ENCODE data around the gene TRPV4. TPM values are rescaled to one million over a fixed set of nuclear protein-coding genes. Genes with fewer than 3 reads are reported as not detected.

TRPV4 gene
- total and polyA plus RNA-seq, 9 of the 15 experiments (the other 6 are each of a cell fraction or from before 2014, with no cell fraction given): 0.13 TPM; not detected in 8

DNA sequence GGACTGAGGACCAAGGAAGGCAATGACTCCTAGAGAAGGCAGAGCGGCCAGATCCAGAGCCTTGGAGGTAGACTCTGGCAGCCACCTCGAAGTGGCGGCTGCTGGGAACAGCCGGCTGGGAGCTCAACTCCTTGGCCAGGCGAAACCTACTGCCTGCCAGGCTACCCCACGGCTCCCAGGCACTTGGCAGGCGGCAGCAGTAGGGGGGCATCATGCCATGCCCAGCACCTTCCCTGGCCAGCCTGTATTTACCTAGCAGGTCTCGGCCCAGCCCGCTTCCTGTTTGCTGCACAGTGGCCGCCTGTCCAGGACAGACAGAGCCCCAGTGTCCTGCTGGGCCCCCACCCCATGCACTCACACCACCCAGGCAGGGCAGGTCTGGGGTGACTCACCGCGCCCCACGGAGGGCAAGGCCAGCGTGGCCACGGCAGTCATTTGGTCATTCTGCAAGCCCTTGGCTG, 10.2 kb downstream of the TRPV4 start:
- Histone ChIP-seq H2AFZ (ENCODE audit: low read depth, low read length) (no peak overlapping the region), H3K4me1 (replicated peaks in 1 of 2; ENCODE audit: control insufficient read depth in 2 of 2, insufficient read depth in 2 of 2, low read length in 2 of 2) (peaks cover 0 to 6% of the 10 kb centered on the region in 2 experiments; a peak in 1 of 5 replicates)
- TF ChIP-seq TFAM (CRISPR knock-in tag; conservative IDR thresholded peaks at IDR 0.05) (no peak), TAF15 (IDR thresholded peaks at IDR 0.05; ENCODE audit: low read depth, low read length) (no peak), ZNF280A (IDR thresholded peaks at IDR 0.05; ENCODE audit: low read depth, partially characterized antibody) (no peak), ASH1L (IDR thresholded peaks at IDR 0.05; ENCODE audit: borderline replicate concordance, low read depth, partially characterized antibody) (no peak), CTBP1 (IDR thresholded peaks at IDR 0.05; ENCODE audit: borderline replicate concordance) (no peak), ZNF76 (CRISPR knock-in tag; IDR thresholded peaks at IDR 0.05; ENCODE audit: borderline replicate concordance) (no peak), MCM2 (IDR thresholded peaks at IDR 0.05; ENCODE audit: low read depth) (no peak), ELF4 (CRISPR knock-in tag; IDR thresholded peaks at IDR 0.05) (no peak), CREB5 (CRISPR knock-in tag; IDR thresholded peaks at IDR 0.05) (no peak), RBM17 (IDR thresholded peaks at IDR 0.05; ENCODE audit: borderline replicate concordance, low read depth, low read length) (no peak), TSC22D4 (tag; IDR thresholded peaks at IDR 0.05) (no peak), HLTF (IDR thresholded peaks at IDR 0.05) (no peak), ZNF766 (CRISPR knock-in tag; conservative IDR thresholded peaks at IDR 0.05) (no peak)
- TF ChIP-seq, protein P1, sequence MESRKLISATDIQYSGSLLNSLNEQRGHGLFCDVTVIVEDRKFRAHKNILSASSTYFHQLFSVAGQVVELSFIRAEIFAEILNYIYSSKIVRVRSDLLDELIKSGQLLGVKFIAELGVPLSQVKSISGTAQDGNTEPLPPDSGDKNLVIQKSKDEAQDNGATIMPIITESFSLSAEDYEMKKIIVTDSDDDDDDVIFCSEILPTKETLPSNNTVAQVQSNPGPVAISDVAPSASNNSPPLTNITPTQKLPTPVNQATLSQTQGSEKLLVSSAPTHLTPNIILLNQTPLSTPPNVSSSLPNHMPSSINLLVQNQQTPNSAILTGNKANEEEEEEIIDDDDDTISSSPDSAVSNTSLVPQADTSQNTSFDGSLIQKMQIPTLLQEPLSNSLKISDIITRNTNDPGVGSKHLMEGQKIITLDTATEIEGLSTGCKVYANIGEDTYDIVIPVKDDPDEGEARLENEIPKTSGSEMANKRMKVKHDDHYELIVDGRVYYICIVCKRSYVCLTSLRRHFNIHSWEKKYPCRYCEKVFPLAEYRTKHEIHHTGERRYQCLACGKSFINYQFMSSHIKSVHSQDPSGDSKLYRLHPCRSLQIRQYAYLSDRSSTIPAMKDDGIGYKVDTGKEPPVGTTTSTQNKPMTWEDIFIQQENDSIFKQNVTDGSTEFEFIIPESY (CRISPR knock-in tag; IDR thresholded peaks at IDR 0.05): no peak
- TF ChIP-seq, protein P2, sequence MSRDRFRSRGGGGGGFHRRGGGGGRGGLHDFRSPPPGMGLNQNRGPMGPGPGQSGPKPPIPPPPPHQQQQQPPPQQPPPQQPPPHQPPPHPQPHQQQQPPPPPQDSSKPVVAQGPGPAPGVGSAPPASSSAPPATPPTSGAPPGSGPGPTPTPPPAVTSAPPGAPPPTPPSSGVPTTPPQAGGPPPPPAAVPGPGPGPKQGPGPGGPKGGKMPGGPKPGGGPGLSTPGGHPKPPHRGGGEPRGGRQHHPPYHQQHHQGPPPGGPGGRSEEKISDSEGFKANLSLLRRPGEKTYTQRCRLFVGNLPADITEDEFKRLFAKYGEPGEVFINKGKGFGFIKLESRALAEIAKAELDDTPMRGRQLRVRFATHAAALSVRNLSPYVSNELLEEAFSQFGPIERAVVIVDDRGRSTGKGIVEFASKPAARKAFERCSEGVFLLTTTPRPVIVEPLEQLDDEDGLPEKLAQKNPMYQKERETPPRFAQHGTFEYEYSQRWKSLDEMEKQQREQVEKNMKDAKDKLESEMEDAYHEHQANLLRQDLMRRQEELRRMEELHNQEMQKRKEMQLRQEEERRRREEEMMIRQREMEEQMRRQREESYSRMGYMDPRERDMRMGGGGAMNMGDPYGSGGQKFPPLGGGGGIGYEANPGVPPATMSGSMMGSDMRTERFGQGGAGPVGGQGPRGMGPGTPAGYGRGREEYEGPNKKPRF (IDR thresholded peaks at IDR 0.05; ENCODE audit: low read depth, low read length): no peak

More for the DNA sequence above, 10.2 kb downstream of the TRPV4 start:
- no TSS peak for BruUV-seq (replicated peaks)
- H3K4me2 ChIP-seq (ENCODE audit: insufficient read depth, low read length): no peak overlapping the region
- no peak overlapping the region for H3K9ac ChIP-seq (ENCODE audit: insufficient read depth in 1 of 2, low read depth in 2 of 2, low read length in 2 of 2)
- no peak for DNase-seq (ENCODE audit: extremely low read depth in 1 of 4, low spot score in 3 of 4)
- intact Hi-C loops (cut with micrococcal nuclease) (no loop called here), in situ Hi-C loops (cut with MboI) (no loop called here)
- ChIA-PET CTCF (ENCODE audit: low intra/inter-chr PET ratio) (no interaction called here), POLR2A (no interaction called here)
- 3% methylated on average over 15 of the region's 15 CpGs for WGBS (ENCODE audit: insufficient coverage, low coverage, missing lambda C conversion rate)
- no peaks in the 10 kb centered on the region for H3K36me3 ChIP-seq (ENCODE audit: control insufficient read depth, insufficient read depth, low read length)
- H3K27ac ChIP-seq (ENCODE audit: extremely low read depth, low read depth, low read length): no peak overlapping the region
- no peaks in the 10 kb centered on the region; the same call in 1 of the 2 replicates for H4K20me1 ChIP-seq (replicated peaks; ENCODE audit: control insufficient read depth, insufficient read depth, low read length)
- peaks cover 25 to 79% of the 10 kb centered on the region in 2 experiments; a peak in 4 of 5 replicates for H3K27me3 ChIP-seq (ENCODE audit: control insufficient read depth in 2 of 2, insufficient read depth in 2 of 2, low read length in 2 of 2)
- ATAC-seq: no peak; the same call in 1 of the 3 replicates
- no peaks in the 10 kb centered on the region for H3K9me1 ChIP-seq (ENCODE audit: control insufficient read depth, insufficient read depth, low read length)
- no peak for FAIRE-seq
- H3K9me3 ChIP-seq (replicated peaks; ENCODE audit: control insufficient read depth, insufficient read depth, low read depth, low read length): no peaks in the 10 kb centered on the region
- H3K4me3 ChIP-seq: no peak overlapping the region
- H3K79me2 ChIP-seq (ENCODE audit: control insufficient read depth, insufficient read depth, low read length): no peaks in the 10 kb centered on the region
